KMS-11 (cell line): ENCODE data around the gene SNTG2.

Source experiments
- H2AFZ ChIP-seq: fragments of 200-600 bp; sonication (generic); 2 replicates; pipeline ENCODE4 v1.6.1; 2016; ENCODE audit warnings: antibody characterized with exemption, mixed run types, low read depth
- H3K27ac ChIP-seq: fragments of 200-600 bp; sonication (generic); 2 replicates; pipeline ENCODE4 v1.6.1; 2016; ENCODE audit warnings: mild to moderate bottlenecking, mixed run types
- H3K27me3 ChIP-seq: fragments of 200-600 bp; sonication (generic); 2 replicates; pipeline ENCODE4 v1.6.1; 2017; ENCODE audit warnings: mild to moderate bottlenecking, low read depth, mixed run types, moderate library complexity; ENCODE audit not compliant: insufficient read depth
- H3K36me3 ChIP-seq: fragments of 200-600 bp; sonication (generic); 2 replicates; pipeline ENCODE4 v1.6.1; 2017; ENCODE audit warnings: mild to moderate bottlenecking, mixed run types; ENCODE audit not compliant: insufficient read depth
- H3K4me1 ChIP-seq: fragments of 200-600 bp; sonication (generic); 2 replicates; pipeline ENCODE4 v1.6.1; 2016; ENCODE audit warnings: mild to moderate bottlenecking, low read depth, mixed run types; ENCODE audit not compliant: poor library complexity, severe bottlenecking
- H3K4me2 ChIP-seq: fragments of 200-600 bp; sonication (generic); 2 replicates; pipeline ENCODE4 v1.7.0; 2016; ENCODE audit warnings: mild to moderate bottlenecking, mixed run types
- H3K4me3 ChIP-seq: fragments of 200-600 bp; sonication (generic); IDR thresholded peaks from 2 replicates; pipeline ENCODE4 v1.6.1; 2017; ENCODE audit warnings: low read depth, low read length, mixed read lengths; ENCODE audit not compliant: insufficient read depth
- H3K79me2 ChIP-seq: fragments of 200-600 bp; sonication (generic); 2 replicates; pipeline ENCODE4 v1.6.1; 2016; ENCODE audit warnings: low read depth, mixed run types; ENCODE audit not compliant: insufficient read depth
- H3K9ac ChIP-seq: fragments of 200-600 bp; sonication (generic); 2 replicates; pipeline ENCODE4 v1.6.1; 2016; ENCODE audit warnings: mild to moderate bottlenecking, mixed run types
- H4K20me1 ChIP-seq: fragments of 200-600 bp; sonication (generic); 2 replicates; pipeline ENCODE4 v1.6.1; 2016; ENCODE audit warnings: mild to moderate bottlenecking, mixed run types; ENCODE audit not compliant: insufficient read depth
- CTCF ChIP-seq: fragments of 200-600 bp; sonication (generic); conservative IDR thresholded peaks from 2 replicates; pipeline ENCODE4 v1.6.1; 2017; ENCODE audit warnings: low read depth, mild to moderate bottlenecking, antibody characterized with exemption, low read length, moderate library complexity, mixed read lengths

SNTG2 gene

DNA sequence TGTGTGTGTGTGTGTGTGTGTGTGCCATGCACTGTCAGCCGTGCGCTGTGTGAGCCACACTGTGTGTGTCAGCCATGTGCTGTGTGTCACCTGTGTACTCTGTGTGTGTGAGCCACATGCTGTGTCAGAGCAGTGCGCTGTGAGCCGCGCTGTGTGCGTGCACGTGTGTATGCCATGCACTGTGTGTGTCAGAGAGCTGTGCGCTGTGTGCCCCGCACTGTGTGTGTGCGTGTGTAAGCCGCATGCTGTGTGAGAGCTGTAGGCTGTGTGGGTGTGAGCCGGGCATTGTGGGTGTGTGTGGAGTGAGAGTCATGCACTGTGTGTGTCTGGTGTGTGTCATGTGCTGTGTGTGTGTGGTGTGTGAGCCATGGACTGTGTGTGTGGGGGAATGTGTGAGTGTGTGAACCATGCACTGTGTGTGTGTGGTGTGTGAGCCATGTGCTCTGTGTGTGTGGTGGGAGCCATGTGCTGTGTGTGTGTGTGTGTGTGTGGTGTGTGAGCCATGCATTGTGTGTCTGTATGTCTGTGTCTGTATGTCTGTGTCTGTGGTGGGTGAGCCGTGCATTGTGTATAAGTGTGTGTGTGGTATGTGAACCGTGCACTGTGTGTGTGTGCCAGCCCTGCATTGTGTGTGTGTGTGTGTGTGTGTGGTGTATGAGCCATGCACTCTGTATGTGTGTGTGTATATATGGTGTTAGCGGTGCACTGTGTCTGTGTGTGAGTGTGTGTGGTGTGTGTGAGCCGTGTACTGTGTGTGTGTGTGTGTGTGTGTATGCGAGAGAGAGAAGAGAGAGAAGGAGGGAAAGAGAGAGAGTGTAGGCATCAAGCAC lies 356.3 kb downstream of the SNTG2 start:
- no peaks in the 10 kb centered on the region for H4K20me1 ChIP-seq
- no peak overlapping the region for H2AFZ ChIP-seq
- H3K27ac ChIP-seq: no peak overlapping the region
- H3K4me2 ChIP-seq: no peak overlapping the region
- H3K4me1 ChIP-seq: no peaks in the 10 kb centered on the region
- no peak overlapping the region for H3K9ac ChIP-seq
- no peak overlapping the region for H3K4me3 ChIP-seq
- TF ChIP-seq CTCF: no peak
- H3K79me2 ChIP-seq: no peaks in the 10 kb centered on the region
- no peaks in the 10 kb centered on the region for H3K27me3 ChIP-seq
- H3K36me3 ChIP-seq: no peaks in the 10 kb centered on the region

DNA sequence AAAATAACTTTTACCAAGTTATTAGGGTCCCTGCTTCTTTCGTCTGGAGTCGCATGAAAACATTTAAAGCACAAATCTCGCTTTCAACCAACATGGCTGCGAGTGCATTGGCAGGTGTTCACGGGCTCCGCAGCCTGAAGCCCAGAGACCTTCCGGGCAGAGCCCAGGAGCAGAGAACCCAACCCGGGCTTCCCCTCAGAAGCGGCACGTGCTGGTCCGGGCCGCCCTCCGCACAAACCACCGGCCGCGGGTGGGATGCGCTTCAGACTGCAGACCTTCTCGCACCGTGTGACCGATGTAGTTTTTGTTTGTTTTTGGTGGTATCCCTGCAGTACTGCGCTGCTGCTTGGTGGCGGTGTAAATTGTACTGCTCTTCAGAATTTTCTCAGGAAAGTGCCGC lies 357.0 kb downstream of the SNTG2 start:
- Histone ChIP-seq H3K27me3 (no peaks in the 10 kb centered on the region), H3K9ac (no peak overlapping the region), H3K79me2 (no peaks in the 10 kb centered on the region), H3K27ac (no peak overlapping the region), H3K36me3 (no peaks in the 10 kb centered on the region), H3K4me3 (no peak overlapping the region), H3K4me1 (no peaks in the 10 kb centered on the region), H2AFZ (no peak overlapping the region), H4K20me1 (no peaks in the 10 kb centered on the region), H3K4me2 (no peak overlapping the region)
- TF ChIP-seq CTCF: no peak

DNA sequence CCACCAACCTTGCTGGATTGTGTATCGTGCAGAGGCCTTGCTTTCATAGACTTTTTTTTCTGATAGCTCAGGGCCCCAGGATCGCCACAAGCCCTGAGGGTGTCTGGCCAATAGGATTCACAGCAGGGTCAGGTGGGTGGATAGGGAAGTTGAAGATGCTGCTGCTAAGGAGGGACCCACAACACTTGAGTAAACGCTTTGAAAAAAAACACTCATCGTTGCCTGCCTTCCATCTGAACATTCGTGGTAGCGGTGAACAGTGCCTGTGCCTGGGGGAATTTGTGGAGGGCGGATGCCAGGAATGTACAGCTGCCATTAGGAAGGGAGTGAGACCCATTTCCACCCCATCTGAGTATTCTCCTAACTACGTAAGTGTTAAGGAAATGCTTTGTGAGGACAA lies 358.0 kb downstream of the SNTG2 start:
- H3K79me2 ChIP-seq: no peaks in the 10 kb centered on the region
- H3K4me3 ChIP-seq: no peak overlapping the region
- no peak for TF ChIP-seq CTCF
- no peak overlapping the region for H2AFZ ChIP-seq
- H3K9ac ChIP-seq: no peak overlapping the region
- no peak overlapping the region for H3K27ac ChIP-seq
- H3K27me3 ChIP-seq: no peaks in the 10 kb centered on the region
- no peak overlapping the region for H3K4me2 ChIP-seq
- no peaks in the 10 kb centered on the region for H3K36me3 ChIP-seq
- no peaks in the 10 kb centered on the region for H3K4me1 ChIP-seq
- H4K20me1 ChIP-seq: no peaks in the 10 kb centered on the region

GRCh38 chr2:1309507-1309906 lies 358.9 kb downstream of the SNTG2 start:
- no peak for TF ChIP-seq CTCF
- H3K36me3 ChIP-seq: no peaks in the 10 kb centered on the region
- no peak overlapping the region for H3K4me2 ChIP-seq
- H3K9ac ChIP-seq: no peak overlapping the region
- H3K79me2 ChIP-seq: no peaks in the 10 kb centered on the region
- no peak overlapping the region for H3K4me3 ChIP-seq
- no peaks in the 10 kb centered on the region for H4K20me1 ChIP-seq
- no peak overlapping the region for H2AFZ ChIP-seq
- no peaks in the 10 kb centered on the region for H3K4me1 ChIP-seq
- H3K27ac ChIP-seq: no peak overlapping the region
- no peaks in the 10 kb centered on the region for H3K27me3 ChIP-seq
